ENCODE results near the gene STARD13. TPM values are rescaled to one million over a fixed set of nuclear protein-coding genes. Genes with fewer than 3 reads are reported as not detected.
A peak's percentile ranks its signal among the peaks of the same experiment; 100 is the strongest.

STARD13 gene
- total and polyA plus RNA-seq, 2 donors from 2014 or later, result 5.1 to 37.2 TPM

GRCh38 chr13:33137721-33138120 is 147.8 kb downstream of the STARD13 start:
- intact Hi-C loops (cut with DNase I), result no loop called here
- DNase-seq (peak in 4 of 5 donors; percentile 60 to 72 (median 67)), FAIRE-seq (no peak)
- Histone ChIP-seq H3K4me1 (ENCODE audit: control insufficient read depth in 2 of 3, insufficient read depth in 2 of 3, low read depth in 1 of 3, low read length in 3 of 3) (peaks cover 0 to 5% (median 3%) of the 10 kb centered on the region in 3 donors), H3K9me3 (ENCODE audit: control insufficient read depth in 2 of 3, insufficient read depth in 1 of 3, low read length in 3 of 3) (peaks cover 0 to 7% (median 0%) of the 10 kb centered on the region in 3 donors), H3K4me3 (ENCODE audit: low read length in 3 of 3) (no peak overlapping the region), H3K27me3 (ENCODE audit: control insufficient read depth, insufficient read depth, low read length) (no peaks in the 10 kb centered on the region), H3K9ac (ENCODE audit: low read length in 3 of 3) (no peak overlapping the region), H3K27ac (ENCODE audit: low read depth in 2 of 2, low read length in 2 of 2) (no peak overlapping the region), H3K36me3 (ENCODE audit: control insufficient read depth in 2 of 3, insufficient read depth in 3 of 3, low read length in 3 of 3) (peaks cover 0 to 7% (median 0%) of the 10 kb centered on the region in 3 donors)
- no peak for TF ChIP-seq CTCF (IDR thresholded peaks at IDR 0.05; ENCODE audit: borderline replicate concordance, extremely low read depth, insufficient read depth)

GRCh38 chr13:33135097-33135496 is 150.5 kb downstream of the STARD13 start:
- H3K27ac ChIP-seq (ENCODE audit: low read depth in 2 of 2, low read length in 2 of 2), result no peak overlapping the region
- DNase-seq (no peak), FAIRE-seq (no peak)
- H3K9ac ChIP-seq (ENCODE audit: low read length in 3 of 3), result no peak overlapping the region
- H3K27me3 ChIP-seq (ENCODE audit: control insufficient read depth, insufficient read depth, low read length), result no peaks in the 10 kb centered on the region
- TF ChIP-seq CTCF (IDR thresholded peaks at IDR 0.05; ENCODE audit: borderline replicate concordance, extremely low read depth, insufficient read depth), result no peak
- H3K36me3 ChIP-seq (ENCODE audit: control insufficient read depth in 2 of 3, insufficient read depth in 3 of 3, low read length in 3 of 3), result peaks cover 0 to 7% (median 0%) of the 10 kb centered on the region in 3 donors
- peaks cover 0 to 5% (median 3%) of the 10 kb centered on the region in 3 donors for H3K4me1 ChIP-seq (ENCODE audit: control insufficient read depth in 2 of 3, insufficient read depth in 2 of 3, low read depth in 1 of 3, low read length in 3 of 3)
- intact Hi-C loops (cut with DNase I), result no loop called here
- H3K4me3 ChIP-seq (ENCODE audit: low read length in 3 of 3), result no peak overlapping the region
- H3K9me3 ChIP-seq (ENCODE audit: control insufficient read depth in 2 of 3, insufficient read depth in 1 of 3, low read length in 3 of 3), result peaks cover 0 to 7% (median 0%) of the 10 kb centered on the region in 3 donors

GRCh38 chr13:33134213-33134612 is 151.3 kb downstream of the STARD13 start:
- Histone ChIP-seq H3K27ac (ENCODE audit: low read depth in 2 of 2, low read length in 2 of 2) (no peak overlapping the region), H3K4me3 (ENCODE audit: low read length in 3 of 3) (no peak overlapping the region), H3K9ac (ENCODE audit: low read length in 3 of 3) (no peak overlapping the region), H3K27me3 (ENCODE audit: control insufficient read depth, insufficient read depth, low read length) (no peaks in the 10 kb centered on the region), H3K4me1 (ENCODE audit: control insufficient read depth in 2 of 3, insufficient read depth in 2 of 3, low read depth in 1 of 3, low read length in 3 of 3) (peaks cover 0 to 4% (median 2%) of the 10 kb centered on the region in 3 donors), H3K36me3 (ENCODE audit: control insufficient read depth in 2 of 3, insufficient read depth in 3 of 3, low read length in 3 of 3) (peaks cover 0 to 10% (median 3%) of the 10 kb centered on the region in 3 donors), H3K9me3 (ENCODE audit: control insufficient read depth in 2 of 3, insufficient read depth in 1 of 3, low read length in 3 of 3) (peaks cover 0 to 7% (median 0%) of the 10 kb centered on the region in 3 donors)
- no peak for DNase-seq
- intact Hi-C loops (cut with DNase I), result no loop called here
- TF ChIP-seq CTCF (IDR thresholded peaks at IDR 0.05; ENCODE audit: borderline replicate concordance, extremely low read depth, insufficient read depth), result no peak
- FAIRE-seq, result no peak
